Rectal smooth muscle tissue (tissue), 1 donor: Measurements from ENCODE around the gene GEMIN7.
"Not testable (repeated sequence)": the region's sequence is repeated elsewhere in the genome, so short reads cannot be mapped to it uniquely, and the experiment has no call there.

Experiments
- H3K27ac ChIP-seq: one replicate; pipeline ENCODE4 v1.7.0; 2013; ENCODE audit warnings: low read depth, low read length, inconsistent platforms
- H3K27me3 ChIP-seq: one replicate; pipeline ENCODE4 v1.7.0; 2013; ENCODE audit warnings: low read length; ENCODE audit not compliant: control insufficient read depth, insufficient read depth
- H3K36me3 ChIP-seq: one replicate; pipeline ENCODE4 v1.7.0; 2013; ENCODE audit warnings: low read length; ENCODE audit not compliant: control insufficient read depth, insufficient read depth
- H3K4me1 ChIP-seq: one replicate; pipeline ENCODE4 v1.7.0; 2013; ENCODE audit warnings: low read length; ENCODE audit not compliant: control insufficient read depth, insufficient read depth
- H3K4me3 ChIP-seq: one replicate; pipeline ENCODE4 v1.7.0; 2013; ENCODE audit warnings: low read length
- H3K9ac ChIP-seq: one replicate; pipeline ENCODE4 v1.7.0; 2013; ENCODE audit warnings: low read length

The GEMIN7 gene

GRCh38 chr19:45103508-45104319 lies 24.7 kb downstream of the GEMIN7 start:
- H3K4me1 ChIP-seq: peaks cover 5% of the 10 kb centered on the region
- H3K36me3 ChIP-seq: no peaks in the 10 kb centered on the region
- no peak overlapping the region for H3K27ac ChIP-seq
- peak overlapping the region; percentile 34 for H3K4me3 ChIP-seq
- H3K27me3 ChIP-seq: no peaks in the 10 kb centered on the region
- H3K9ac ChIP-seq: no peak overlapping the region

- Histone ChIP-seq H3K36me3 (no peaks in the 10 kb centered on the region), H3K27me3 (no peaks in the 10 kb centered on the region), H3K27ac (no peak overlapping the region), H3K4me1 (peaks cover 5% of the 10 kb centered on the region), H3K9ac (no peak overlapping the region), H3K4me3 (no peak overlapping the region)
Measured at GRCh38 chr19:45104658-45105349, 25.7 kb downstream of the GEMIN7 start.

GRCh38 chr19:45106363-45106762 lies 27.3 kb downstream of the GEMIN7 start:
- not testable (repeated sequence) for H3K9ac ChIP-seq, H3K27me3 ChIP-seq

GRCh38 chr19:45107621-45108150 lies 28.6 kb downstream of the GEMIN7 start:
- no peaks in the 10 kb centered on the region for H3K36me3 ChIP-seq
- no peak overlapping the region for H3K9ac ChIP-seq
- H3K27me3 ChIP-seq: no peaks in the 10 kb centered on the region
- H3K4me3 ChIP-seq: no peak overlapping the region
- peaks cover 5% of the 10 kb centered on the region for H3K4me1 ChIP-seq
- H3K27ac ChIP-seq: no peak overlapping the region

More at GRCh38 chr19:45106363-45106762, 27.3 kb downstream of the GEMIN7 start:
- H3K27ac ChIP-seq, H3K36me3 ChIP-seq, H3K4me3 ChIP-seq, H3K4me1 ChIP-seq: not testable (repeated sequence)

GRCh38 chr19:45110851-45111266 lies 31.8 kb downstream of the GEMIN7 start:
- no peaks in the 10 kb centered on the region for H3K36me3 ChIP-seq
- no peak overlapping the region for H3K4me3 ChIP-seq
- no peaks in the 10 kb centered on the region for H3K27me3 ChIP-seq
- H3K4me1 ChIP-seq: no peaks in the 10 kb centered on the region
- H3K27ac ChIP-seq: no peak overlapping the region
- no peak overlapping the region for H3K9ac ChIP-seq

- no peak overlapping the region for H3K27ac ChIP-seq
- no peaks in the 10 kb centered on the region for H3K36me3 ChIP-seq
- peaks cover 2% of the 10 kb centered on the region for H3K4me1 ChIP-seq
- H3K27me3 ChIP-seq: no peaks in the 10 kb centered on the region
- no peak overlapping the region for H3K4me3 ChIP-seq
- H3K9ac ChIP-seq: no peak overlapping the region
Measured at GRCh38 chr19:45112111-45112827, 33.2 kb downstream of the GEMIN7 start.

GRCh38 chr19:45113628-45114027 lies 34.6 kb downstream of the GEMIN7 start:
- Histone ChIP-seq H3K27ac (no peak overlapping the region), H3K9ac (no peak overlapping the region), H3K4me3 (no peak overlapping the region), H3K4me1 (peaks cover 3% of the 10 kb centered on the region), H3K36me3 (no peaks in the 10 kb centered on the region), H3K27me3 (no peaks in the 10 kb centered on the region)

GRCh38 chr19:45114116-45114515 lies 35.1 kb downstream of the GEMIN7 start:
- Histone ChIP-seq H3K4me1 (peaks cover 3% of the 10 kb centered on the region), H3K27me3 (no peaks in the 10 kb centered on the region), H3K36me3 (no peaks in the 10 kb centered on the region), H3K27ac (no peak overlapping the region), H3K9ac (no peak overlapping the region), H3K4me3 (no peak overlapping the region)

GRCh38 chr19:45115809-45116615 lies 37.0 kb downstream of the GEMIN7 start:
- Histone ChIP-seq H3K36me3 (no peaks in the 10 kb centered on the region), H3K4me1 (peaks cover 3% of the 10 kb centered on the region), H3K9ac (no peak overlapping the region), H3K4me3 (no peak overlapping the region), H3K27me3 (no peaks in the 10 kb centered on the region), H3K27ac (no peak overlapping the region)

GRCh38 chr19:45117167-45117594 lies 38.1 kb downstream of the GEMIN7 start:
- Histone ChIP-seq H3K36me3 (no peaks in the 10 kb centered on the region), H3K9ac (no peak overlapping the region), H3K27ac (no peak overlapping the region), H3K4me1 (peaks cover 3% of the 10 kb centered on the region), H3K27me3 (no peaks in the 10 kb centered on the region), H3K4me3 (no peak overlapping the region)

GRCh38 chr19:45117671-45118070 lies 38.6 kb downstream of the GEMIN7 start:
- H3K9ac ChIP-seq: no peak overlapping the region
- H3K36me3 ChIP-seq: no peaks in the 10 kb centered on the region
- H3K27ac ChIP-seq: no peak overlapping the region
- H3K4me3 ChIP-seq: no peak overlapping the region
- peaks cover 3% of the 10 kb centered on the region for H3K4me1 ChIP-seq
- H3K27me3 ChIP-seq: no peaks in the 10 kb centered on the region
